ENCODE results near the gene TTLL11. TPM values are rescaled to one million over a fixed set of nuclear protein-coding genes. Genes with fewer than 3 reads are reported as not detected.

The TTLL11 gene
- total RNA-seq, 4 donors from 2014 or later: 9.8 to 18.6 (median 15.6) TPM

DNA sequence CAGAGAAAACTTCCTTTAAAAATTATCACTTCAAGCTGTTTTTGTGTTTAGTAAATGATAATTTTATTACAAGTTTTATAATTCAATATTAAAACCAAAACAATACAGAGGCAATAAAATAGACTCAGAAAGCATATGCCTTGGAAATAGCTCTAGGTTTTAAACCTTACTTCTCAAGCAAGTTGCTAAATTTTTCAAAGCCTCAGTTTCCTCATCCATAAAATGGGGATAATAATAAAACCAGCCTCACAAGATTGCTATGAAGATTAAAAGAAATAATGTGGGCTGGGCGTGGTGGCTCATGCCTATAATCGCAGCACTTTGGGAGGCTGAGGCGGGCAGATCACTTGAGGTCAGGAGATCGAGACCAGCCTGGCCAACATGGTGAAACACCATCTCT, 62.8 kb downstream of the TTLL11 start:
- 97 to 98% methylated on average over 4 of the region's 4 CpGs for WGBS, 2 donors
- Histone ChIP-seq H3K27ac (no peak overlapping the region), H3K9me3 (peaks cover 0 to 11% (median 0%) of the 10 kb centered on the region in 4 donors), H3K4me1 (peaks cover 0 to 9% (median 0%) of the 10 kb centered on the region in 4 donors), H3K27me3 (no peaks in the 10 kb centered on the region), H3K4me3 (no peak overlapping the region), H3K36me3 (peaks cover 0 to 48% (median 0%) of the 10 kb centered on the region in 3 donors)
- DNase-seq (ENCODE audit: low spot score in 2 of 2): no peak
- TF ChIP-seq EP300 (IDR thresholded peaks at IDR 0.05): no peak
- TF ChIP-seq, protein P1, sequence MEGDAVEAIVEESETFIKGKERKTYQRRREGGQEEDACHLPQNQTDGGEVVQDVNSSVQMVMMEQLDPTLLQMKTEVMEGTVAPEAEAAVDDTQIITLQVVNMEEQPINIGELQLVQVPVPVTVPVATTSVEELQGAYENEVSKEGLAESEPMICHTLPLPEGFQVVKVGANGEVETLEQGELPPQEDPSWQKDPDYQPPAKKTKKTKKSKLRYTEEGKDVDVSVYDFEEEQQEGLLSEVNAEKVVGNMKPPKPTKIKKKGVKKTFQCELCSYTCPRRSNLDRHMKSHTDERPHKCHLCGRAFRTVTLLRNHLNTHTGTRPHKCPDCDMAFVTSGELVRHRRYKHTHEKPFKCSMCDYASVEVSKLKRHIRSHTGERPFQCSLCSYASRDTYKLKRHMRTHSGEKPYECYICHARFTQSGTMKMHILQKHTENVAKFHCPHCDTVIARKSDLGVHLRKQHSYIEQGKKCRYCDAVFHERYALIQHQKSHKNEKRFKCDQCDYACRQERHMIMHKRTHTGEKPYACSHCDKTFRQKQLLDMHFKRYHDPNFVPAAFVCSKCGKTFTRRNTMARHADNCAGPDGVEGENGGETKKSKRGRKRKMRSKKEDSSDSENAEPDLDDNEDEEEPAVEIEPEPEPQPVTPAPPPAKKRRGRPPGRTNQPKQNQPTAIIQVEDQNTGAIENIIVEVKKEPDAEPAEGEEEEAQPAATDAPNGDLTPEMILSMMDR (IDR thresholded peaks at IDR 0.05): no peak
- no peak for TF ChIP-seq POLR2A (IDR thresholded peaks at IDR 0.05)

DNA sequence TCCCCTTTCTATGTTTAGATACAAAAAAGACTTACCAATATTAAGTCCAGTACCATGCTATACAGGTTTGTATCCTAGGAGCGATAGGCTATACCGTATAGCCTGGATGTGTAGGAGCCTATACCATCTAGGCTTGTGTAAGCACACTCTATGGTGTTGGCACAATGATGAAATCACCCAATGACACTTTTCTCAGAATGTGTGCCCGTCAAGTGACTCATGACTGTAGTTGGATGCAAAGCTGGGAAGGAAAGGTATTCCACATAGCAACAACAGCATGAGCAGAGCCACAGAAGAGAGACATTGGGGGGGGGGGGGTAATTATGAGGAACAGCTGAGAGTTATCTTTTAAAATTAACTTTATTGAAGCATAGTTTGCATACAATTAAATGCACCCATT, 63.2 kb downstream of the TTLL11 start:
- 93 to 98% methylated on average over 3 of the region's 3 CpGs for WGBS, 2 donors
- TF ChIP-seq EP300 (IDR thresholded peaks at IDR 0.05) (no peak), POLR2A (IDR thresholded peaks at IDR 0.05) (no peak)
- TF ChIP-seq, protein P1 (IDR thresholded peaks at IDR 0.05): no peak
- Histone ChIP-seq H3K27ac (no peak overlapping the region), H3K4me1 (peaks cover 0 to 9% (median 0%) of the 10 kb centered on the region in 4 donors), H3K36me3 (peaks cover 0 to 50% (median 0%) of the 10 kb centered on the region in 3 donors), H3K27me3 (no peaks in the 10 kb centered on the region), H3K9me3 (peaks cover 0 to 11% (median 0%) of the 10 kb centered on the region in 4 donors), H3K4me3 (no peak overlapping the region)
- no peak for DNase-seq (ENCODE audit: low spot score in 2 of 2)

DNA sequence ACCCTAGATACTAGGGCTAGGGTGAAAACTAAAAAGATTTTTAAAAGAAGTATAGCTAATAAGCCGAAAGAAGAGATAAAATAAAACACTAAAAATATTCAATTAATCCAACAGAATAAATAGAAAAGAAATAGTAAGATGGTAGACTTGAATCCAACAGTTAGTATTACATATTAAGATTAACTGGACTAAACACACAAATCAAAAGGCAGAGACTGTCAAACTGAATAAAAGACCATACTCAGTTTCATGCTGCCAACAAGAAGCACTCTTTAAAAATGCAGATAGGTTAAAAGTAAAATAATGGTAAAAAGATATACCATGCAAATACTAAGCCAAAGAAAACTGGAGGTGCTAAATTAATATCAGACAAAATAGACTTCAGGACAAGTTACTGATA, 65.0 kb downstream of the TTLL11 start:
- H3K27me3 ChIP-seq: no peaks in the 10 kb centered on the region
- no peak for TF ChIP-seq EP300 (IDR thresholded peaks at IDR 0.05)
- TF ChIP-seq, protein P1 (IDR thresholded peaks at IDR 0.05): no peak
- WGBS, 2 donors: 93 to 94% methylated on average over 1 of the region's 1 CpG

DNA sequence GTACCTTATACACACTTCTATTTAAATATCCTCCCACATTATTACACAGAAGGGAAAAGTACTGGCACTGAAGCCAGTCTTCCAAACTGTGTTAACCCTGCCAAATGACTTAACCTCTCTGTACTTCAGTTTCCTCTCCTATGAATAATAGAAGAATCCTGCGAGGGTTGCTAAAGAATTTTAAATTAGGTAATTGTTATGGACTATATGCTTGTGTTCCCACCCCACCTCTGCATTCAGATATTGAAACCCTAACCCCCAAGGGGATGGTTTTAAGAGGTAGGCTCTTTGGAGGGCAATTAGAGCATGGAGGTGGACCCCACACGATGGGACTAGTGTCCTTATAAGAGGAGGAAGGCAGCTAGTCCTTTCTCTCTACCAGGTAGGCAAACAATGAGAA, 72.7 kb downstream of the TTLL11 start:
- peaks cover 0 to 9% (median 0%) of the 10 kb centered on the region in 4 donors for H3K9me3 ChIP-seq
- no peak for TF ChIP-seq POLR2A (IDR thresholded peaks at IDR 0.05)
- TF ChIP-seq EP300 (IDR thresholded peaks at IDR 0.05): no peak
- TF ChIP-seq, protein P1 (IDR thresholded peaks at IDR 0.05): no peak
- WGBS, 2 donors: 33 to 34% methylated on average over 2 of the region's 2 CpGs
- H3K27me3 ChIP-seq: no peaks in the 10 kb centered on the region
- H3K4me3 ChIP-seq: no peak overlapping the region
- no peak overlapping the region for H3K27ac ChIP-seq
- H3K36me3 ChIP-seq: peaks cover 0 to 15% (median 0%) of the 10 kb centered on the region in 3 donors
- peaks cover 0 to 12% (median 3%) of the 10 kb centered on the region in 4 donors for H3K4me1 ChIP-seq
- DNase-seq (ENCODE audit: low spot score in 2 of 2): no peak

More for the DNA sequence above, 65.0 kb downstream of the TTLL11 start:
- Histone ChIP-seq H3K4me1 (peaks cover 0 to 9% (median 0%) of the 10 kb centered on the region in 4 donors), H3K36me3 (peaks cover 0 to 53% (median 0%) of the 10 kb centered on the region in 3 donors), H3K27ac (no peak overlapping the region), H3K9me3 (peaks cover 0 to 21% (median 0%) of the 10 kb centered on the region in 4 donors), H3K4me3 (no peak overlapping the region)
- DNase-seq (ENCODE audit: low spot score in 2 of 2): no peak

DNA sequence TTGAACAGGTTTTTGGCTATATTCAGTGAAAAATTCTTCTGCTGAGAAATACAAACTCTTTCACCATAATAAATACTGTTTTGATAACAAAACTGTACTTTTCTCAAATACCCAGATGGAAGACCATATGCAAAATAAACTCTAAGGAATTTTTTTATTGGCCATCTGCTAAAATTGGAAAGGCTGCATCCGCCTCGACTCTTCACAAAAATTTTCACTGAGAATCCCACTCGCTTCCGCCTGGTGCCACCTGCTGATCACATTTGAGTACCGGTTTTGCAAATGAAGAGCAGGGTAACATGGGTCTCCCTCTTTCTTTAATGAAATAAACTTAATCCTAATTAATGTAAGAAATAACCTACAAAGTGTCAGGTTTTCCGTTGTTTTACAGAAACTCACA, 76.4 kb downstream of the TTLL11 start:
- Histone ChIP-seq H3K36me3 (no peaks in the 10 kb centered on the region), H3K27ac (no peak overlapping the region), H3K9me3 (no peaks in the 10 kb centered on the region), H3K4me1 (peaks cover 0 to 25% (median 3%) of the 10 kb centered on the region in 4 donors), H3K27me3 (no peaks in the 10 kb centered on the region), H3K4me3 (no peak overlapping the region)
- DNase-seq (ENCODE audit: low spot score in 2 of 2): no peak
- no peak for TF ChIP-seq EP300 (IDR thresholded peaks at IDR 0.05)
- TF ChIP-seq, protein P1 (IDR thresholded peaks at IDR 0.05): peak in 2 of 5 experiments; percentile 17 to 31
- TF ChIP-seq POLR2A (IDR thresholded peaks at IDR 0.05): no peak
- 13 to 23% methylated on average over 6 of the region's 6 CpGs for WGBS, 2 donors

All from tibial nerve (tissue), 4 donors.